Calu3 (cell line): ENCODE measurements around the gene SDR42E1. TPM values are rescaled to one million over a fixed set of nuclear protein-coding genes. Genes with fewer than 3 reads are reported as not detected.

ENCODE experiments used
- BruUV-seq: library from RNA; stranded (reverse); fragments of 400-500 nt; replicated peaks from 2 replicates; lab custom pipeline; 2021; lab: Mats Ljungman, UMichigan
- CTCF ChIA-PET: fragments of 300-600 bp; sonication (Branson Sonifier 250); formaldehyde crosslinking; loops from one replicate; lab custom pipeline; 2022; ENCODE audit warnings: antibody characterized with exemption; lab: Charles Lee
- DNase-seq: peaks from one replicate; pipeline ENCODE4 v3.0.0; 2022
- H3K27ac Mint-ChIP-seq: one replicate; pipeline ENCODE4 v1.8.0; 2022; ENCODE audit warnings: mixed read lengths; ENCODE audit not compliant: unreplicated experiment
- H3K27me3 Mint-ChIP-seq: one replicate; pipeline ENCODE4 v1.8.0; 2022; ENCODE audit warnings: mixed read lengths; ENCODE audit not compliant: unreplicated experiment
- H3K36me3 Mint-ChIP-seq: one replicate; pipeline ENCODE4 v1.8.0; 2022; ENCODE audit warnings: mild to moderate bottlenecking, moderate library complexity, mixed read lengths; ENCODE audit not compliant: insufficient read depth, unreplicated experiment
- H3K4me1 Mint-ChIP-seq: one replicate; pipeline ENCODE4 v1.8.0; 2022; ENCODE audit warnings: mild to moderate bottlenecking, low read depth, mixed read lengths; ENCODE audit not compliant: unreplicated experiment
- H3K4me3 Mint-ChIP-seq: one replicate; pipeline ENCODE4 v1.8.0; 2022; ENCODE audit warnings: mild to moderate bottlenecking, low read depth, moderate library complexity, mixed read lengths; ENCODE audit not compliant: unreplicated experiment
- H3K9me3 Mint-ChIP-seq: one replicate; pipeline ENCODE4 v1.8.0; 2022; ENCODE audit warnings: low read depth, mixed read lengths; ENCODE audit not compliant: unreplicated experiment
- CTCF ChIP-seq: fragments of 200-600 bp; IDR thresholded peaks from one replicate; pipeline ENCODE4 v1.8.0; 2022; ENCODE audit warnings: antibody characterized with exemption; ENCODE audit not compliant: unreplicated experiment
- intact Hi-C: fragments of 100-400 bp; cut with micrococcal nuclease; formaldehyde crosslinking; loops from one replicate; pipeline ENCODE4 v1.10.0; 2022; ENCODE audit not compliant: unreplicated experiment
- total RNA-seq: library from RNA; stranded (reverse); gene quantifications from 2 replicates; pipeline ENCODE4 v1.2.3, GENCODE V29; 2022

Gene SDR42E1
- total RNA-seq, 1 experiment from 2014 or later: 34.3 TPM

- H3K4me3 Mint-ChIP-seq: peak overlapping the region; percentile 24
- H3K9me3 Mint-ChIP-seq: peaks cover 2% of the 10 kb centered on the region
- H3K4me1 Mint-ChIP-seq: peaks cover 66% of the 10 kb centered on the region
- TF ChIP-seq CTCF: no peak
- H3K27ac Mint-ChIP-seq: peak overlapping the region; percentile 88
- peaks cover 38% of the 10 kb centered on the region for H3K36me3 Mint-ChIP-seq
- intact Hi-C loops: loop anchor here (2.0 kb wide), 1 partner anchor 52 kb away; no protein-coding TSS in a partner anchor
- no TSS peak for BruUV-seq
- CTCF ChIA-PET: no interaction called here
- peak; percentile 89 for DNase-seq
- H3K27me3 Mint-ChIP-seq: no peaks in the 10 kb centered on the region
Observed at GRCh38 chr16:82004601-82005000, 6.7 kb downstream of the SDR42E1 start.

GRCh38 chr16:82002831-82003230 lies 8.4 kb downstream of the SDR42E1 start:
- H3K4me3 Mint-ChIP-seq: no peak overlapping the region
- no peaks in the 10 kb centered on the region for H3K9me3 Mint-ChIP-seq
- H3K27me3 Mint-ChIP-seq: no peaks in the 10 kb centered on the region
- peaks cover 31% of the 10 kb centered on the region for H3K36me3 Mint-ChIP-seq
- DNase-seq: no peak
- no TSS peak for BruUV-seq
- H3K27ac Mint-ChIP-seq: peak overlapping the region; percentile 88
- H3K4me1 Mint-ChIP-seq: peaks cover 65% of the 10 kb centered on the region
- intact Hi-C loops: no loop called here
- TF ChIP-seq CTCF: no peak
- CTCF ChIA-PET: no interaction called here

GRCh38 chr16:81997738-81998137 lies 13.5 kb downstream of the SDR42E1 start:
- no TSS peak for BruUV-seq
- peaks cover 44% of the 10 kb centered on the region for H3K4me1 Mint-ChIP-seq
- H3K4me3 Mint-ChIP-seq: peak overlapping the region; percentile 1
- H3K36me3 Mint-ChIP-seq: peaks cover 25% of the 10 kb centered on the region
- TF ChIP-seq CTCF: no peak
- CTCF ChIA-PET: interaction anchor here (0.6 to 2.0 kb wide), 19 partner anchors 13 to 232 kb away, joined by 3 to 18 read pairs (median 5); partner anchors contain the start of genes HSD17B2, MPHOSPH6 and SDR42E1
- peak overlapping the region; percentile 58 for H3K27ac Mint-ChIP-seq
- H3K9me3 Mint-ChIP-seq: no peaks in the 10 kb centered on the region
- intact Hi-C loops: loop anchor here (1.0 to 5.0 kb wide), 4 partner anchors 35 to 107 kb away; no protein-coding TSS in a partner anchor
- peak; percentile 58 for DNase-seq
- H3K27me3 Mint-ChIP-seq: no peaks in the 10 kb centered on the region

GRCh38 chr16:81996664-81997509 lies 14.4 kb downstream of the SDR42E1 start:
- no TSS peak for BruUV-seq
- CTCF ChIA-PET: interaction anchor here (0.7 to 2.0 kb wide), 18 partner anchors 14 to 233 kb away, joined by 3 to 18 read pairs (median 5); partner anchors contain the start of genes HSD17B2, MPHOSPH6 and SDR42E1
- peaks cover 25% of the 10 kb centered on the region for H3K36me3 Mint-ChIP-seq
- H3K9me3 Mint-ChIP-seq: no peaks in the 10 kb centered on the region
- no peaks in the 10 kb centered on the region for H3K27me3 Mint-ChIP-seq
- intact Hi-C loops: loop anchor here (1.0 to 5.0 kb wide), 4 partner anchors 35 to 107 kb away; no protein-coding TSS in a partner anchor
- TF ChIP-seq CTCF: peak; percentile 72
- peak overlapping the region; percentile 1 for H3K4me3 Mint-ChIP-seq
- peak overlapping the region; percentile 58 for H3K27ac Mint-ChIP-seq
- peak; percentile 49 for DNase-seq
- peaks cover 35% of the 10 kb centered on the region for H3K4me1 Mint-ChIP-seq
